GM23338 (cell line): Measurements from ENCODE around the gene FUT8.

Source experiments
- CREB1 ChIP-seq: fragments of 250-450 bp; sonication (Bioruptor Pico); IDR thresholded peaks from 2 replicates; pipeline ENCODE4 v1.5.0; 2020; ENCODE audit warnings: low read depth, mild to moderate bottlenecking, moderate library complexity
- CTCF ChIP-seq, 2 experiments: fragments of 200-600 bp in 1 of 2; sonication (generic) in 1 of 2; conservative IDR thresholded peaks; 2 replicates each; pipeline versions ENCODE4 v1.5.1 to v1.6.1; 2016 to 2017; ENCODE audit warnings: antibody characterized with exemption in 2 of 2, low read depth in 2 of 2, mild to moderate bottlenecking in 2 of 2, moderate library complexity in 1 of 2
- EZH2 ChIP-seq: fragments of 200-600 bp; sonication (generic); IDR thresholded peaks from one replicate; pipeline ENCODE4 v1.8.0; 2017; ENCODE audit warnings: antibody characterized with exemption, mild to moderate bottlenecking, low read depth; ENCODE audit not compliant: unreplicated experiment
- EZH2phosphoT487 ChIP-seq: fragments of 200-600 bp; sonication (generic); IDR thresholded peaks from one replicate; pipeline ENCODE4 v1.8.1; 2018; ENCODE audit warnings: antibody characterized with exemption; ENCODE audit not compliant: unreplicated experiment
- JUNB ChIP-seq: IDR thresholded peaks from one replicate; pipeline ENCODE4 v1.6.1; 2016; ENCODE audit warnings: antibody characterized with exemption; ENCODE audit not compliant: unreplicated experiment
- POLR2AphosphoS5 ChIP-seq: IDR thresholded peaks from 2 replicates; pipeline ENCODE4 v1.6.1; 2016; ENCODE audit warnings: antibody characterized with exemption, low read depth
- REST ChIP-seq: IDR thresholded peaks from one replicate; pipeline ENCODE4 v1.6.1; 2018; ENCODE audit warnings: antibody characterized with exemption; ENCODE audit not compliant: unreplicated experiment
- STAT1 ChIP-seq: IDR thresholded peaks from one replicate; pipeline ENCODE4 v1.6.1; 2016; ENCODE audit warnings: antibody characterized with exemption; ENCODE audit not compliant: unreplicated experiment
- ZNF114 ChIP-seq: fragments of 250-450 bp; sonication (Bioruptor Pico); IDR thresholded peaks from 2 replicates; pipeline ENCODE4 v1.5.0; 2020; ENCODE audit warnings: mild to moderate bottlenecking, moderate library complexity

GRCh38 chr14:65661865-65662264, 249.3 kb downstream of the FUT8 start:
- TF ChIP-seq CTCF (conservative IDR thresholded peaks at IDR 0.05; ENCODE audit: low read depth in 2 of 2): no peak
- no peak for TF ChIP-seq REST
- no peak for TF ChIP-seq POLR2AphosphoS5
- TF ChIP-seq STAT1: no peak
- TF ChIP-seq EZH2: no peak
- TF ChIP-seq JUNB: no peak
- no peak for TF ChIP-seq CREB1 (CRISPR knock-in tag)
- TF ChIP-seq ZNF114 (CRISPR knock-in tag): no peak
- no peak for TF ChIP-seq EZH2phosphoT487
